GM23338 (cell line): ENCODE data around the gene C17orf50. TPM values are rescaled to one million over a fixed set of nuclear protein-coding genes. Genes with fewer than 3 reads are reported as not detected.

ENCODE experiments used
- ATAC-seq: fragments of 200-7000 bp; cut with Tn5 transposase; 3 replicates; pipeline ENCODE4 v1.9.1; 2020
- DNase-seq: peaks from one replicate; pipeline ENCODE4 v3.0.0-alpha.2; 2015; ENCODE audit warnings: low spot score
- H2AFZ ChIP-seq: fragments of 200-600 bp; sonication (generic); 2 replicates; pipeline ENCODE4 v1.8.0; 2016; ENCODE audit warnings: antibody characterized with exemption, mild to moderate bottlenecking, moderate library complexity
- H3F3A ChIP-seq: fragments of 200-600 bp; sonication (generic); replicated peaks from 2 replicates; pipeline ENCODE4 v1.8.0; 2017; ENCODE audit warnings: antibody characterized with exemption, mixed run types, low read depth
- H3K27ac ChIP-seq: fragments of 200-600 bp; sonication (generic); 2 replicates; pipeline ENCODE4 v1.6.1; 2016; ENCODE audit warnings: low read depth
- H3K27me3 ChIP-seq: fragments of 200-600 bp; sonication (generic); 2 replicates; pipeline ENCODE4 v1.8.0; 2016; ENCODE audit warnings: mild to moderate bottlenecking, mixed run types, moderate library complexity; ENCODE audit not compliant: insufficient read depth
- H3K36me3 ChIP-seq: fragments of 200-600 bp; sonication (generic); 2 replicates; pipeline ENCODE4 v1.8.0; 2016; ENCODE audit warnings: mild to moderate bottlenecking; ENCODE audit not compliant: insufficient read depth
- H3K4me1 ChIP-seq: fragments of 200-600 bp; sonication (generic); 2 replicates; pipeline ENCODE4 v1.8.0; 2016; ENCODE audit warnings: mild to moderate bottlenecking, moderate library complexity; ENCODE audit not compliant: insufficient read depth
- H3K4me2 ChIP-seq: fragments of 200-600 bp; sonication (generic); 2 replicates; pipeline ENCODE4 v1.7.1; 2017; ENCODE audit warnings: mixed run types
- H3K4me3 ChIP-seq: fragments of 200-600 bp; sonication (generic); 2 replicates; pipeline ENCODE4 v1.6.1; 2016; ENCODE audit warnings: mixed run types
- H3K79me2 ChIP-seq: fragments of 200-600 bp; sonication (generic); replicated peaks from 2 replicates; pipeline ENCODE4 v1.8.0; 2017; ENCODE audit warnings: mild to moderate bottlenecking; ENCODE audit not compliant: insufficient read depth
- H3K9me2 ChIP-seq: fragments of 200-600 bp; sonication (generic); 2 replicates; pipeline ENCODE4 v1.8.0; 2017; ENCODE audit not compliant: insufficient read depth
- H4K20me1 ChIP-seq: fragments of 200-600 bp; sonication (generic); replicated peaks from 2 replicates; pipeline ENCODE4 v1.8.0; 2017; ENCODE audit warnings: mild to moderate bottlenecking; ENCODE audit not compliant: insufficient read depth
- H3K27ac Mint-ChIP-seq: 2 replicates; pipeline ENCODE4 v1.8.0; 2020; ENCODE audit warnings: inconsistent platforms, mild to moderate bottlenecking, moderate library complexity, mixed read lengths
- H3K27me3 Mint-ChIP-seq: 3 replicates; pipeline ENCODE4 v1.8.0; 2022; ENCODE audit warnings: low read depth, mild to moderate bottlenecking, moderate library complexity, mixed read lengths, inconsistent platforms; ENCODE audit not compliant: insufficient read depth, poor library complexity
- H3K36me3 Mint-ChIP-seq: 3 replicates; pipeline ENCODE4 v1.8.0; 2021; ENCODE audit warnings: low read depth, mild to moderate bottlenecking, inconsistent platforms, moderate library complexity, mixed read lengths
- H3K4me1 Mint-ChIP-seq: 3 replicates; pipeline ENCODE4 v1.8.0; 2020; ENCODE audit warnings: mild to moderate bottlenecking, inconsistent platforms, mixed read lengths
- H3K4me3 Mint-ChIP-seq: 3 replicates; pipeline ENCODE4 v1.8.0; 2021; ENCODE audit warnings: moderate library complexity, mild to moderate bottlenecking, inconsistent platforms, mixed read lengths
- H3K9me3 Mint-ChIP-seq: 3 replicates; pipeline ENCODE4 v1.8.0; 2020; ENCODE audit warnings: moderate library complexity, mild to moderate bottlenecking, inconsistent platforms, mixed read lengths
- CREB1 ChIP-seq: fragments of 250-450 bp; sonication (Bioruptor Pico); IDR thresholded peaks from 2 replicates; pipeline ENCODE4 v1.5.0; 2020; ENCODE audit warnings: low read depth, mild to moderate bottlenecking, moderate library complexity
- CTCF ChIP-seq, 2 experiments: fragments of 200-600 bp in 1 of 2; sonication (generic) in 1 of 2; conservative IDR thresholded peaks; 2 replicates each; pipeline versions ENCODE4 v1.5.1 to v1.6.1; 2016 to 2017; ENCODE audit warnings: antibody characterized with exemption in 2 of 2, low read depth in 2 of 2, mild to moderate bottlenecking in 2 of 2, moderate library complexity in 1 of 2
- ETS1 ChIP-seq: IDR thresholded peaks from 2 replicates; pipeline ENCODE4 v1.6.1; 2016; ENCODE audit warnings: antibody characterized with exemption
- EZH2 ChIP-seq: fragments of 200-600 bp; sonication (generic); IDR thresholded peaks from one replicate; pipeline ENCODE4 v1.8.0; 2017; ENCODE audit warnings: antibody characterized with exemption, mild to moderate bottlenecking, low read depth; ENCODE audit not compliant: unreplicated experiment
- EZH2phosphoT487 ChIP-seq: fragments of 200-600 bp; sonication (generic); IDR thresholded peaks from one replicate; pipeline ENCODE4 v1.8.1; 2018; ENCODE audit warnings: antibody characterized with exemption; ENCODE audit not compliant: unreplicated experiment
- JUNB ChIP-seq: IDR thresholded peaks from one replicate; pipeline ENCODE4 v1.6.1; 2016; ENCODE audit warnings: antibody characterized with exemption; ENCODE audit not compliant: unreplicated experiment
- NANOG ChIP-seq: IDR thresholded peaks from 2 replicates; pipeline ENCODE4 v1.6.1; 2016; ENCODE audit warnings: antibody characterized with exemption, borderline replicate concordance
- POLR2AphosphoS5 ChIP-seq: IDR thresholded peaks from 2 replicates; pipeline ENCODE4 v1.6.1; 2016; ENCODE audit warnings: antibody characterized with exemption, low read depth
- REST ChIP-seq: IDR thresholded peaks from one replicate; pipeline ENCODE4 v1.6.1; 2018; ENCODE audit warnings: antibody characterized with exemption; ENCODE audit not compliant: unreplicated experiment
- STAT1 ChIP-seq: IDR thresholded peaks from one replicate; pipeline ENCODE4 v1.6.1; 2016; ENCODE audit warnings: antibody characterized with exemption; ENCODE audit not compliant: unreplicated experiment
- ZNF114 ChIP-seq: fragments of 250-450 bp; sonication (Bioruptor Pico); IDR thresholded peaks from 2 replicates; pipeline ENCODE4 v1.5.0; 2020; ENCODE audit warnings: mild to moderate bottlenecking, moderate library complexity
- ZNF331 ChIP-seq: fragments of 250-450 bp; sonication (Bioruptor Pico); IDR thresholded peaks from 2 replicates; pipeline ENCODE4 v1.5.0; 2020; ENCODE audit warnings: low read depth, mild to moderate bottlenecking, moderate library complexity
- ZNF462 ChIP-seq: fragments of 250-450 bp; sonication (Bioruptor Pico); IDR thresholded peaks from 2 replicates; pipeline ENCODE4 v1.5.0; 2020; ENCODE audit warnings: mild to moderate bottlenecking, moderate library complexity
- polyA plus RNA-seq: library from polyadenylated mRNA; unstranded; fragments of >200 nt; fragmentation: Nextera tagmentation; extraction: Ambion mirVana; gene quantifications from 2 replicates; pipeline ENCODE4 v1.2.1, GENCODE V29; 2016
- total RNA-seq: library from RNA; depleted of rRNA; stranded (reverse); fragments of >200 nt; shearing (Covaris generic); gene quantifications from 2 replicates; pipeline ENCODE4 v1.2.3, GENCODE V29; 2014

The C17orf50 gene
- total and polyA plus RNA-seq, 2 experiments from 2014 or later: 0.74 to 1.6 TPM

- Histone ChIP-seq H3F3A (0 out of 2 replicates have a peak, but pooled peaks cover under 1% of the 10 kb centered on the region), H3K9me2 (no peaks in the 10 kb centered on the region), H3K27me3 (peaks cover 24% of the 10 kb centered on the region), H3K27ac (no peak overlapping the region), H3K4me1 (peaks cover 6% of the 10 kb centered on the region; the same call in 1 of the 2 replicates), H3K79me2 (no peaks in the 10 kb centered on the region), H2AFZ (no peak overlapping the region), H4K20me1 (no peaks in the 10 kb centered on the region; the same call in 1 of the 2 replicates), H3K4me2 (no peak overlapping the region), H3K36me3 (no peaks in the 10 kb centered on the region), H3K4me3 (no peak overlapping the region)
- H3K36me3 Mint-ChIP-seq: no peaks in the 10 kb centered on the region
- H3K9me3 Mint-ChIP-seq: no peaks in the 10 kb centered on the region
- no peak overlapping the region for H3K27ac Mint-ChIP-seq
- H3K27me3 Mint-ChIP-seq: peaks cover 34% of the 10 kb centered on the region
- no peak overlapping the region for H3K4me3 Mint-ChIP-seq
- DNase-seq (no peak), ATAC-seq (no peak)
- TF ChIP-seq STAT1 (no peak), ZNF331 (CRISPR knock-in tag) (no peak), CREB1 (no peak), POLR2AphosphoS5 (no peak), EZH2 (no peak), CTCF (conservative IDR thresholded peaks at IDR 0.05; ENCODE audit: low read depth in 2 of 2) (no peak), JUNB (no peak), ZNF114 (CRISPR knock-in tag) (no peak), EZH2phosphoT487 (no peak), REST (no peak), ZNF462 (CRISPR knock-in tag) (no peak), NANOG (no peak), ETS1 (no peak)
- peaks cover 31% of the 10 kb centered on the region for H3K4me1 Mint-ChIP-seq
Observed at GRCh38 chr17:35748979-35749378, 11.7 kb upstream of the C17orf50 start.
